GM18909 (cell line): ENCODE results near the gene CTNNA2.

Source experiments
- ATAC-seq: cut with Tn5 transposase; IDR thresholded peaks from one replicate; pipeline ENCODE4 v1.9.1; 2021; ENCODE audit warnings: mild to moderate bottlenecking; ENCODE audit not compliant: unreplicated experiment, poor library complexity

The CTNNA2 gene

DNA sequence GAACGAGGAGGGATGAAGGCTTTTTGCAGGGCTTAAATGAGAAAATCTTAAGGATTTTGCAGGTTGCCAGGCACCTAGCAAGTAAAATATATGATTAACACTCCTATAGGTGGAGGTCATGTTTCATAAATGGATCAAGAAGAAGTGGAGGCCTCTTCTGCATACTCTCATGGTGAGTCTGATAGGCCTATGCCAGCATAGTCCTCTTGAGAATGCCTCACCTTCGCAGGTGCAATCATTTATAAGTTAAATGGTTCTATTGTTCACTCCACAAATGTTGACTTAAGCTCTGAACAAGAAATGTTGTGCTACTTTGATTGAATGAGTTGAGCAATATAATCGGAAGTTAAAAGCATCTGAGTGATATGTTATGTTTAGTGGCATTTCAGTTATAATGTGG, 779.6 kb downstream of the CTNNA2 start:
- no peak for ATAC-seq

DNA sequence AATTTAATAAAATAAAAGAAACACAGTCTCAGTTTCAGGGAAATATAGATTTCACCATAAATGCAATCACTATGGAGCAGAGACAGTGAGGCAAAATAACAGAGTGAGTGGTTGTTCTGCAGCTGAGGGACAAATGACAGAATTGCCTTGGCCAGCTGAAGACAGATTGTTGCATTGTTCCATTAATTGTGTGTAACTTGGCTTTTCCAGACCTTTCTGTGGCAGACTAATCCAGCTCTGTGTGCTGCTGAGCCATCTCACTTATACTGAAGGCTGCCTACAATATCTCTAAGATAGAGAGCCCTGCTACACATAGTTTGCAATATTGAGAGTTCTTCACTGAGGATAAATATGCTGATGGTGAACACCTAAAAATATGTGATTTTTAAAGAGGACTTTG, 780.2 kb downstream of the CTNNA2 start:
- no peak for ATAC-seq

DNA sequence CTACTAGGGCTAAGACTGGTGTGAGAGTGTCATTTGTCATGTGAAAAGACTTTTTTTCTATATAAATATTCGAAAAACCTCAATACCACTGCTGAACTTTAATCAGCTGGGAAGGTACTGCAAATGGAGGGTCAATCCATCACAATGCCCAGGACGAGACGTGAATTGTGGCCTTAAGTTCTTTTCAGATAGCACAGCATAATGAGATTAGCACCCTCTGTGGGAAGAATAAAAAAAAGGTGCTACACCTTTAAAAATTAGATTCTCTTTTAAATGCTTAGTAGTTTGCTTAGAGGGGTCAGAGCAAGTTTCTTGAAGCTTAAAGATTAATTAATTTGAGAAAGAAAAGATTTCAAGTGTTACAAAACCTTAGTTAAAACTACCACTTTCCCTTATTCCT, 786.1 kb downstream of the CTNNA2 start:
- ATAC-seq, result no peak

DNA sequence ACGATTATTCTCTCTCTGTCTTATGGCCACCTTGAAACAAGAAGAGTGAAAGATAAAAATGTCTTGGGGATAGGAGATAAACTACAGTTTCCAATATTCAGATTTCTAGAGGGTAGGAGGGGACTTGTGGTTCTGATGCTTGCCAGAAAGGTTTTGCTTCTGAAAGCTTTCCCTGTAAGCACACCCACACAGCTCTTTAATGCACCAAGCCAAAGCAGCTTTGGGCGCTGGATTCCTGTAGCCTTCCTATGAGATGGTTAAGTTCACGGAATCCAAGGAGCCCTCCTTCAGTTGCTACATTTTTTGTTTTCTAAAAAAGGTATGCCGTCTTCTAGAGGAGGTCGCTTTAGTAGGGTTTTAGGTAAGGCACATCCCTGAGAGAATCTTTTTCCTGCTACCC, 786.8 kb downstream of the CTNNA2 start:
- ATAC-seq, result no peak

DNA sequence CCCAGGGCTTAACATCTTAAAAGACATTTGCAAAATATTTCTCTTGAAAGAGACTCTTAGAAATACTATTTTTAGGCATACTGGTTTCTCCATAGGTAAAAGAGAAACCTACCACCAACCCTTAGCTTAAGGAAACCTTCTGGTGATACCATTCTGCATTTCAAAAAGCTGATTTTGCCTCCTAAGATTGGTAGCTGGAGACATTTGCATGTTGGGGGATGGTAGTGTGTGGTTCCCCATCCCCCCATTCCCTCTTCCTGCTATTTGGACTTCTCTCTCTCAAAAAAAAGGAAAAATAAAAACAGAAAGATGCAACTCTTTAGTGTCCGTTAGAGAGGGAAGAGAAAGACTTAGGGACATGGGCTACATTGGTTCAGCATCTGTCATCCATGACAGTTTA, 787.5 kb downstream of the CTNNA2 start:
- no peak for ATAC-seq

DNA sequence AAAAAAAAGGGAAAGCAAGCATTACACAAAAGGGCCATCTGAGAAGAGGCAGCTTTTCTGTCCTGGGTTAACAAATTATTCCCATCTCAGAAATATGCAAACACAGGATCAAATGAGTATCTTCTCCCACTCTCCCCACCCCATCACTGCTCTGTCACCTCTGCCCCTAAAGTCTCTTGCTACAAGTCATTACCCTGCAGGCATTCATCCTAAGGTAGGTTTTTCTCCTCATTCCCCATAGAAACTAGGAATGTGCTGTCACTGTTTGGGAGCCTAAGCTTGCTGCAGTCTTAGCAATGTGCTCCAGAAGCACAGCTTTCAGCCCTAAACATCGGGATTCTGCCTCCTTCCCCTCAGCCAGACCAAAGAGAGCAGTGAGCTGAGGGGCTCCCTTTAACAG, 788.1 kb downstream of the CTNNA2 start:
- no peak for ATAC-seq

DNA sequence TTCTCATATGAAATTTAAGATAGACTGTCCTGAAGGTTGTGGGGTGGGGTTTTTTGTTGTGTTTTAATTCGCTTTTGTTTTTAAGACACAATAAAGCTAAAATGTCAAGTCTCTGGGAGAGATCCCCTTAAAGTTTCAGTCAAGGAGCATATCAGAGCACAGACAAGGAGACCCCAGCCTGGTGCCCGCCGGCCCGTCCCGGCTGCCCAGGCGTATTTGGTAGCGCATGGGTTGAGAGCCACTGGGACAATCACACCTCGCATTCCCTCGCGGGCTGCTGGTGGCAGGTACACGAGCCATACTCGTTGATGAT, 789.1 kb downstream of the CTNNA2 start:
- ATAC-seq, result no peak

DNA sequence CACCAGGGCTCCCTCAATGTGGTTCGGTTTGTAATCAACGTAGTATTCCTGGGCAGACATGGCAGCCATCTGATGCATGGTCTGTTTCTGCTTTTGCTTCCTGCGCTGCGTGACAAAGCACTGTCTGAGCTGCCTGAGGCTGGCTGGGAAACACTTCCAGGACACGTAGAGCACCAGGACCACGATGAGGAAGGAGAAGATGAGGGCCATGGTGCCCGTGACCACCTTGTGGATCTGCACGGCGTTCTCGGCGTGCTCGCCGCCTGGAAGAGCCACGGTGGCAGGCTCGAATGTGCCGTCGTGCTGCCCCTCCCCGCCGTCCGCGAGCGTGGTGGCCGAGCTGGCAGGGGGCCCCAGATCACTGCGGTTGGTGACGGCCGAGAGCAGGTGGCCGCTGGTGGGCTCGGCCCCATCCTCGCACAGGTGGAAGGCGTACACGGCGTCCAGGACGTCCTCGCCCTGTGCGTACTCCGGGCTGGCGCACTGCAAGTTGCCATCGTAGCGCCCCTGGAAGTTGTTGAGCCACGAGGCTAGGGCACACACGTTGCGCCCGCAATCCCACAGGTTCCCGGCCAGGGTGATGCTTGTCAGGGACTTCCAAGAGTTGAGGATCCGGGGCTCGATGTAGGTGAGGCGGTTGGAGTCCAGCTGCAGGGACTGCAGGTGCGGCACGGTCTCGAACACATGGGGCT, 789.6 kb downstream of the CTNNA2 start:
- ATAC-seq, result no peak

DNA sequence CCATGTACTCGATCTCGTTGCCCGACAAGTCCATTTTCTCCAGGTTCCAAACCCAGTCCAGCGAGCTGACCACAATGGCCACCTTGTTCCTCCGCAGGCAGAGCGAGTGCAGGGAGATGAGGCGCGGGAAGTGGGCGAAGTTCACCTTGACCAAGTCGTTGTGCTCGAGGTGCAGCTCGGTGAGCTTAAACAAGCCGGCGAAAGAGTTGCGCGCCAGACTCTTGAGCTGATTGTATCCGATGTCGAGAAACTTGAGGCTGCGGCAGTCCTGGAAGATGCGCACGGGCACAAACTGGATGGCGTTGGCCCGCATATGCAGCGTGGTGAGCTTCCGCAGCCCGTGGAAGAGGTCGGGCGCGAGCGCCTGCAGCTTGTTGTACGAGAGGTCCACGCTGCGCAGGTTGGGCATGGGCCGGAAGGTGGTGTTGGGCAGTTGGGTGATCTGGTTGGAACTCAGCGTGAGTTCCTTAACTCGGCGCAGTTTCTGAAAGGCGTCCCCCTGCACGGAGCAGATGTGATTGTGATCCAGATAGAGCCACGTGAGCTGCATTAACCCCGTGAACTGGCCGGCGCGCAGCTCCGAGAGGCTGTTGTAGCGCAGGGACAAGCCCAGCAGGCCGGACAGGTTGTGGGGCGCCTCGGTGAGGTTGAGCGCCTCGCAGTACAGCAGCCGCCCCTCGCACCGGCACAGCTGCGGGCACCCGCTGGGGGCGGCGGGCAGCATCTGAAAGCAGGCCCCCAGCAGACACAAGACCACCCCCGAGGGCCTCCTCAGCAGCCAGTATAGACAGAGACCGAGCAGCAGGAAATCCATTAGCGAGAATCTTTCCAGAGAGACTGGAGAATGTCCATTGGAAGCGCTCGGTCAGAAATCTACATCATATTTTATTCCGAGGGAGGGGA, 790.4 kb downstream of the CTNNA2 start:
- no peak for ATAC-seq

DNA sequence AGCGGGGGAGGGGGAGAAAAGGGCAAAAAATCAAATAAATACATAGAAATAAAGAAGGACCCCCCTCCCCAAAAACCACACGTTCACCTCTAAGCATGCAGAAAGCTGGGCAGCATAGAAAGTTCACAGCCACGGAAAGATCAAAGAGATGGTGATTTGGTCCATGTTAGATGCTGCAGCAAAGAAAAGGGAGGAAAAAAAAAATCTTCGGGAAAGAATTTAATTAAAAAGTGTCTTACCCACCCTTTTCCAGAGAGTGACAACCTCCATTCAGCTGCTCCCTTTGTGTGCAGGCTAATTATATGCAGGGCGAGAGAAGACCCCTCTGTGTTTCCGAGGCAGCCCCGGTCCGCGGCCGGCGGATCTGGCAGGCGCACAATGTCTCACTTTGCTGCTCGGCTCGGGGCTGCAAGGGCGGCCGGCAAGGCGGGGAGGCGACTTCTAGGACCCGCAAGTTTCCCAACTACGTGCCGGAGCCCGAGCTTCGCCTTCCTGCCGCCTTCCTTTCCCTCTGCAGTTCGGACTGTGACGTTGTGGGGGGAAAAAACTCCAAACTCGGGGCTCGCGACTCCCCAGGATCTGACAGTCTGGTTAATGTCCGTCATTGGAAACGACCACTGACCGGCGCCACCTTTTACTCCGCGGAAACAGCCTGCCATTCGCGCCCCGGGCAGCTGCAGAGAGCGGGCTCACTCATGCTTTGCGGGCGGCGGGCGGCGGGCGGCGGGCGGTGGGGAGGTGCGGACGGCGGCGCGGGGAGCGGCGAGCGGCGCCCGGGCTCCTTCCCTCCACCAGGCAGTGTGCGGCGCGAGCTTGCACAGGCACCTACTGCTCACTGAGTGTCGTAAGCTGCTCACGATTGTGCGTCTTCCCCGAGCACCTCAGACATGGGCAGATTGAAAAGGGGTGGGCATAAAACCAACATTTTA, 791.3 kb downstream of the CTNNA2 start, which contains the start of gene LRRTM1:
LRRTM1 (minus strand) TSS at position 844 of the 929 bp plus-strand sequence. CDS start 933 bp downstream, outside the sequence.
- ATAC-seq, result no peak

DNA sequence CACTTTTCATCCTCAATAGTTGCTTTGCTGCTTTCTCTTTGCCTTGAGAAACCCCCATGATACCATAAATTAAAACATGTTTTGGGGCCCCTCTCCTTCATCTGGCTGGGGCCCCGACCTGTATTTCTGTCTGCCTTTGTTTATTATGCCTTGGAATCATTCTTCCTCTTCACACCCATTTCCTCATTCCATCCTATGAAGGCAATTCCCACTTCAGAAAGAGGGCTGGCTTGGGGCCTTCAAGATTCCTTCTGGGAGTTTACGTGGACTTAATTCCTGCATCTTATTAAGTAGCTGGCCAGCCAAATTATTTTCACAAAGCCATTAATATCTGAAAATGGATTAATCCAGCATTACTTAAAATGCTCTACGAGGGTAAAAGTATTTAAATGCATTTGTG, 798.5 kb downstream of the CTNNA2 start:
- ATAC-seq, result no peak

DNA sequence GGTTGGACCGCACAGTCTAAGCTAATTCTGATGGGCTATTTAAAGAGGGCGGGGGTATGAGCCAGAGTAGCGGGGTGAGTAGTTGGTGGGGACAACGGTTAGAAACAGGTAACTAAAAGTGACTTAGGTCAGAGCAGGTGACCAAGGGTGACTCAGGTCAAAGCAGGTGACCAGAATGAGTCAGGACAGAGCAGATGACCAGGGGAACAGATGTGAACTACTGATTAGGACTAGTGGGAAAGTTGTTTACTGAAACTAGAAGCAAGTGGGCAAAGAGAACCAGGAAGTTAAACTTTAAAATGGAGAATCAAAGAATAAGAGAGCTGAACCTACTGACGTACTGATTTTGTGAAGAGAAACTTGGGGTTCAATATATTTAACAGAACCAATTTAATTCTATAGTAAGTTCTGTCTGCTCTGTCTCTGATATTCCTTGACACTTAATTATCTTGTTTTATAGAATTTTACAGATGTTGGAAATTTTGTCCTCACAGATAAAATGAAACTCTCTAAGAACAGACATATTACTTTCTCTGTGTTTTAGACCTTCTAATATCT, 799.5 kb downstream of the CTNNA2 start:
- no peak for ATAC-seq

DNA sequence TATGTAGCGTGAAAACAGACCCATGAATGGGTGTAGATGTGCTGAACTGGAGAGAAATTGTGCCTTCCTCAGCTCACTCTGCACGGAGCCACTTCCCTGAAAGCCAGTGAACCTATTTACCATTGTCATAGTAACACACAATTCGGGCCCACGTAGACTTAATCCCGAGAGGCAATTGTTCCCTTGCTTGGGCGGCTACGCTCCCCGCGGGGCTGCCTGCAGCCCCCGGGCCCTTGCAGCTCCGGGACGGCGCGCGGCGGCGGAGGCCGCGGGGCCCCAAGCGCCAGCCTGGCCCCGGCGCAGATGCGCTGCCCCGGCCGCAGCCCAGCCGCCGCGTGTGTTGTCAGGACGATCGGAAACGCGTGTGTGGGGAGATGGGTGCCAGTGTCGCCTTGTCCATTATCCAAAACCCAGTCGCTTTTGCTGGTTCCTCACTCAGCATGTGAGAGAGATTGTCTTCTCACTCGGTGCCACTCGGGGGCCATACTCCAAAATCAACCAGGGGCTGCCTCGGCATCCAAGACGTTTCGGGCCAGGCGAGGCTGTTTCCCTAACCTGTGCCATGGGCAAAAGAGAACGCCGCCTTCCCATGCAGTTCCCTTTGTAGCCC, 809.6 kb downstream of the CTNNA2 start:
- ATAC-seq, result no peak

DNA sequence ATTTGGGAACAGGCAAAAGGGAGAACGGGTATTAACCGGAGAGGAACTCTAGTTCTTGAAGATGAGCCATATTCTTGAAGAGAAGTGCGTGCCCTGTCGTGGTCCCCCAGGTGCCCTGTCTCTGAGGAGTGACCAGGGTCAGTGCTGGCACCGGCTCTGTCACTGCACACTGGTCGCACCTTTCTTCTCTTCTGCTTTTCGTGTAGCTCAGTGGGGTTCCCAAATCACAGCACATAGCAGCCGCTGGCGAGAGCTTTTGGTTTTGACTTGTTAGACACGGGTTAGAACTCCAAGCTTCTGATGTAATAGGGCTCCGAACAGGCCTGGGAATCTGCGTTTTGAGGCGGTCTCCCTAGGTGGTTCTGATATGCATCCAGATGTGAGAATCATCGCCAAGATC, 810.1 kb downstream of the CTNNA2 start:
- no peak for ATAC-seq

DNA sequence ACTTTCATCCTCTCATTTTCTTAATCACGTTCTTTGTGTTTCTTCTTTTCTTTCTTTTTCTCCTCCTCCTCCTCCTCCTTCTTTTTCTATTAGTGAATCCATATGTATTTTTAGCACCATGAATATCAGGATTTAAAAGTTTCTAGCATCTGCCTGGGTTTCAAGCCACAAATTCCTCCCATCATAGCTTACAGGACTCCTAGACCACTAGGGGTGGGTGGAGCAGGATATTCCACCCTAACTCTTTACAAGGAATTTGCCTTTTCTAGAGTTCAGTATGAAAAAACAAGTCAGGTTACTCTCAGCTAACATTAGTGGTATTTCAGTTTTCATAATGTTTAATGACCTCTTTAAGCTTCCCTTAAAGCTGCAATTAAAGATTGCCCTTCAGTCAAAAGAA, 810.8 kb downstream of the CTNNA2 start:
- ATAC-seq, result no peak

DNA sequence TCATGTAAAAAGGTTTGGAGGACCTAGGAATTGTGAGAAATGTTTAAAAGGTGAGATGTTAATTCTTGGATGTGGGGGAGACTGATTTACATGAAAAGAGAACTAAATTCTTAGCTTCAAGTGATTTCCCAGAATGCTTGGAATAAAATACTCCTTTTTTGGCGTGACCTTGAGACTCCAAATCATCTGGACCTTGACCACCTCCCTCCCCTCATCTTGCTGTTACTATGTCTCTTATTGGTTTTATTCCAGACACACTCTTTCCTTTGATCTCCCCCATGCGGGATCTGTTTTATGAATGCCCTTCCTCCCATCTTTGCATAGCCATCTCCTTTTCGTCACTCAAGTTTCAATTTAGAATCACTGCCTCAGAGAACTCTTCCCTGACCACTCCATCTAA, 811.7 kb downstream of the CTNNA2 start:
- no peak for ATAC-seq

DNA sequence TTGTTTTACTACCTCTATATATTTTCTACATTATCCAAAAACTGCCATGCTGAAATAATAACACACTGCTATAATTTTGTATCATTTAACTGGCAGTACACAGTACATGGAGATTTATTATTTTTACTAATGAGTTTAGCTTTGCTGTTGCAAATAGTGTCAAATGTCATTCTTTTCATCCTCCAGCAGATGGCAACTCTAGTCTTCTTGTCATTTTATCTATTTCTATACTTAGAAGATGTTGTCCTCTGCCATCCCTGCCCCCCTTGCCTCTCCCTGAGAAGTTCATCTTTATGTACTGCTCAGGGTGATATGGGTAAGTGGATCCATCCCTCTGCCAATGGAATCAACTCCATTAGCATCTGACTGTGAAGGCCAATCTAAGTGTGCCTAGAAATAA, 813.4 kb downstream of the CTNNA2 start:
- ATAC-seq, result no peak

DNA sequence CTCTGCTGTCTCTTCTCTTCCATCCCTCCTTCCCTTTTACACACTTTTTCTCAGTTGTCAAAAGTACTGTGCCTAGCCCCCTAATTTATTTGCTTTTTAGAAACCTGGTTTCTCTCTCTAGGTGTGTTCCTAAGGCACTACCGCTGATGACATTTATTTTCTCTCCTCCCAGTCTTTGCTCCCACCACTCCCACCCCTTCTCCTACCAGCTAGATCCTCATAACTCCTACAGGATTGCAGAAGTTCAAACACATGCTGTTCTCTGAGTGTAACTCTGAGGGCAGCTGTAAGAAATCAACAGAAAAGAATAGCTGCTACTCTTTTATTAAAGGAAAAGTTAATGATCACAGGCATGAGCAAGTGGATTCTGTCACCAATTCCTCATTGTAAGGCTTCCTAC, 814.0 kb downstream of the CTNNA2 start:
- ATAC-seq, result no peak

DNA sequence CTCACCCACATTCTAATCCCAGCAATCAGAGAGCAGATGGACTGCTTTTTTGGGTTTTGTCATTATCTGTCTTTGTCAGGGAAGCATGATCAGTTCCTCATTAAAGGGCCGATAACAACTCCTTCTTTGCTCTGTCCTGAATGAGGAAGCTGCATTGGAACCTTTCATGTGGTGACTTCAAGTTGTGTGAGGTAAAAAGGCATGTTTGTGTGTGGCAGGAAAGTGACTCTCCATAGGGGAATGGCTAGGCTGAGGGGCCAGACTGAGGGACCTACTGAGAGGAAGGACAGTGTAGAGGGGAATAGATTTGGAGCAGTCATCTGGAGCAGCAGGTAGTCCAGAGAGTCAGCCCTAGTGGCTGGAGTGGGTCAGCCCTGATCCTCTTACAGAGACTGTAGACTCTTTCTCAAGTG, 815.3 kb downstream of the CTNNA2 start:
- no peak for ATAC-seq

DNA sequence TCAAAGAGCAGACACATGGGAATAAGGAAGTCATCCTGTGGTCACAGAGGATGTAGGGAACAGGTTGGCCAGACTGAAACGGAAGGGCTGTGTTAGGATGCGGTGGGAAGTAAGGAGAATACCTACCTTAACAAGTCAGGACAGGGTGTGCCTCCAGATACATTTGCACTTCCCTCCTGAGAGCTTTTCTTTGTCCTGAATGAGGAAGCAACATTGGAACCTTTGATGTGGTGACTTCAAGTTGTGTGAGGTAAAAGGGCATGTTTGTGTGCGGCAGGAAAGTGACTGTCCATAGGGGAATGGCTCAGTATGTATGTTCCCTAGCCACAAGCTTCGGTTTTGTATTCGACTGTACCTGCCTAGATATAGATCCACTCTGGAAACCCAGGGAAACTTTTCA, 816.6 kb downstream of the CTNNA2 start:
- no peak for ATAC-seq
